ENCODE measurements around the gene CPNE8.

CPNE8 gene

DNA sequence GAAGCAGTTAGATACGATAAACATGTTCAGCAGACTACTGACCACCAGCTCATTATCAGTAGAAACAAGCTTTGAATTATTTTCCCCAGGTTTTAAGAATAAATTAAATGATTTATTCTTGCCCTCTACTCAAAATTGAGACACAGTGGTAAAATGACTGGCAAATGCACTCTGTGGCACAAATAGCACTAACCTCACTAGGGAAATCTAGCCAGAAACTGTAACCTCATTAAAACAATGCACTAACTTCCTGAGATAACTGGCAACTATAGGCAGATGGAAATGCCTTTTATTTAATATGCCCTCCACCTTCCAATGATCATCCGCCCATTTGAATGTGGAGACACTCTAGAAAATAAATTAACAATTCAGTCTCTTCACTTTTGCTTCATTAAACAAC is 33.2 kb downstream of the CPNE8 start:
- TF ChIP-seq CEBPB (IDR thresholded peaks at IDR 0.05) (no peak), TEAD4 (IDR thresholded peaks at IDR 0.05) (no peak), TAF1 (IDR thresholded peaks at IDR 0.05; ENCODE audit: low read depth) (no peak), RAD21 (IDR thresholded peaks at IDR 0.05; ENCODE audit: low read depth) (no peak)
- TF ChIP-seq, protein P1, sequence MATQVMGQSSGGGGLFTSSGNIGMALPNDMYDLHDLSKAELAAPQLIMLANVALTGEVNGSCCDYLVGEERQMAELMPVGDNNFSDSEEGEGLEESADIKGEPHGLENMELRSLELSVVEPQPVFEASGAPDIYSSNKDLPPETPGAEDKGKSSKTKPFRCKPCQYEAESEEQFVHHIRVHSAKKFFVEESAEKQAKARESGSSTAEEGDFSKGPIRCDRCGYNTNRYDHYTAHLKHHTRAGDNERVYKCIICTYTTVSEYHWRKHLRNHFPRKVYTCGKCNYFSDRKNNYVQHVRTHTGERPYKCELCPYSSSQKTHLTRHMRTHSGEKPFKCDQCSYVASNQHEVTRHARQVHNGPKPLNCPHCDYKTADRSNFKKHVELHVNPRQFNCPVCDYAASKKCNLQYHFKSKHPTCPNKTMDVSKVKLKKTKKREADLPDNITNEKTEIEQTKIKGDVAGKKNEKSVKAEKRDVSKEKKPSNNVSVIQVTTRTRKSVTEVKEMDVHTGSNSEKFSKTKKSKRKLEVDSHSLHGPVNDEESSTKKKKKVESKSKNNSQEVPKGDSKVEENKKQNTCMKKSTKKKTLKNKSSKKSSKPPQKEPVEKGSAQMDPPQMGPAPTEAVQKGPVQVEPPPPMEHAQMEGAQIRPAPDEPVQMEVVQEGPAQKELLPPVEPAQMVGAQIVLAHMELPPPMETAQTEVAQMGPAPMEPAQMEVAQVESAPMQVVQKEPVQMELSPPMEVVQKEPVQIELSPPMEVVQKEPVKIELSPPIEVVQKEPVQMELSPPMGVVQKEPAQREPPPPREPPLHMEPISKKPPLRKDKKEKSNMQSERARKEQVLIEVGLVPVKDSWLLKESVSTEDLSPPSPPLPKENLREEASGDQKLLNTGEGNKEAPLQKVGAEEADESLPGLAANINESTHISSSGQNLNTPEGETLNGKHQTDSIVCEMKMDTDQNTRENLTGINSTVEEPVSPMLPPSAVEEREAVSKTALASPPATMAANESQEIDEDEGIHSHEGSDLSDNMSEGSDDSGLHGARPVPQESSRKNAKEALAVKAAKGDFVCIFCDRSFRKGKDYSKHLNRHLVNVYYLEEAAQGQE (IDR thresholded peaks at IDR 0.05; ENCODE audit: low read depth): no peak

DNA sequence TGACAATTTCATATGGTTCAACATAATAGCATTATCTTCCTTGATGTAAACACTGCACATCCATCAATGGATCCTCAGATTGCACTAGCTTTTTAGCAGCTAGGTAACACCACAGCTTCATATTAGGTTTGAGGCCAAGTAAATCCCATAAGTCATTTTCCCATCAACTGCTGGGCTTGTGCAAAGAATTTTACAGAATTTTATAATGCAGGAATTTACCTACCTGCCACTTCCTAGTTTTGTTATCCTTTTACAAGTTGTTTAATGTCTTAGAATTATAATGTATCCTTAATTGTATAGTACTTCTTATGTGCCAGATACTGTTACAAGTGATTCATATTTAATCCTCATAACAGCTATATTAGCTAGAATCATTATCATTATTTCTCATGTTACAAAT is 36.4 kb downstream of the CPNE8 start:
- TF ChIP-seq YY1 (IDR thresholded peaks at IDR 0.05; ENCODE audit: low read depth): no peak
- TF ChIP-seq, protein P2, sequence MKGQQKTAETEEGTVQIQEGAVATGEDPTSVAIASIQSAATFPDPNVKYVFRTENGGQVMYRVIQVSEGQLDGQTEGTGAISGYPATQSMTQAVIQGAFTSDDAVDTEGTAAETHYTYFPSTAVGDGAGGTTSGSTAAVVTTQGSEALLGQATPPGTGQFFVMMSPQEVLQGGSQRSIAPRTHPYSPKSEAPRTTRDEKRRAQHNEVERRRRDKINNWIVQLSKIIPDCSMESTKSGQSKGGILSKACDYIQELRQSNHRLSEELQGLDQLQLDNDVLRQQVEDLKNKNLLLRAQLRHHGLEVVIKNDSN (IDR thresholded peaks at IDR 0.05): no peak
- TF ChIP-seq, protein P1 (IDR thresholded peaks at IDR 0.05; ENCODE audit: low read depth): no peak

DNA sequence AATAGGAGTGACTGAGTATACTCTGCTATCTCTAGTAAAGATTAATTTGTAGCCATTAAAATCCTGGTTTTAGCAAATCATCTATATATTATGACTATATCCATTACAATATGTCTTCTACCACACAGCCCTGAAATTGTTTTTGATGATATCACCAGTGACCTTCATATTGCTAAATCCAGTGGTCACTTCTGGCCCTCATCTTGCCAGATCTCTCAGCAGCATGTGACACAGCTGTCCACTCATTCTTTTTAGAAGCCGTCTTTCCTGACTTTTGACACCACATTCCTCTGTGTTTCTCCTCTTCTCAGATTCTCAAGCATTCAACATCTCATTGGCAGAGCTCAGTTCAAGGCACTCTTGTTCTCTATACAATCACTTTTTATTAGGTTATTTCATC is 54.9 kb downstream of the CPNE8 start:
- TF ChIP-seq, protein P1 (IDR thresholded peaks at IDR 0.05; ENCODE audit: low read depth): no peak
- no peak for TF ChIP-seq EGR1 (IDR thresholded peaks at IDR 0.05)
- no peak for TF ChIP-seq NFIC (IDR thresholded peaks at IDR 0.05)
- TF ChIP-seq CEBPB (IDR thresholded peaks at IDR 0.05): no peak
- TF ChIP-seq RAD21 (IDR thresholded peaks at IDR 0.05; ENCODE audit: low read depth): no peak
- TF ChIP-seq, protein P3, sequence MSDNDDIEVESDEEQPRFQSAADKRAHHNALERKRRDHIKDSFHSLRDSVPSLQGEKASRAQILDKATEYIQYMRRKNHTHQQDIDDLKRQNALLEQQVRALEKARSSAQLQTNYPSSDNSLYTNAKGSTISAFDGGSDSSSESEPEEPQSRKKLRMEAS (IDR thresholded peaks at IDR 0.05): no peak
- TF ChIP-seq TAF1 (IDR thresholded peaks at IDR 0.05; ENCODE audit: low read depth): no peak
- no peak for TF ChIP-seq EP300 (IDR thresholded peaks at IDR 0.05; ENCODE audit: borderline replicate concordance)
- TF ChIP-seq TEAD4 (IDR thresholded peaks at IDR 0.05): no peak
- no peak for TF ChIP-seq FOXM1 (IDR thresholded peaks at IDR 0.05; ENCODE audit: borderline replicate concordance, low read depth)
- TF ChIP-seq, protein P2 (IDR thresholded peaks at IDR 0.05): no peak
- TF ChIP-seq CREB1 (IDR thresholded peaks at IDR 0.05; ENCODE audit: low read depth): no peak
- no peak for TF ChIP-seq YY1 (IDR thresholded peaks at IDR 0.05; ENCODE audit: low read depth)
- TF ChIP-seq ZBTB7A (IDR thresholded peaks at IDR 0.05; ENCODE audit: low read depth): no peak
- no peak for TF ChIP-seq TCF12 (IDR thresholded peaks at IDR 0.05; ENCODE audit: low read depth)

DNA sequence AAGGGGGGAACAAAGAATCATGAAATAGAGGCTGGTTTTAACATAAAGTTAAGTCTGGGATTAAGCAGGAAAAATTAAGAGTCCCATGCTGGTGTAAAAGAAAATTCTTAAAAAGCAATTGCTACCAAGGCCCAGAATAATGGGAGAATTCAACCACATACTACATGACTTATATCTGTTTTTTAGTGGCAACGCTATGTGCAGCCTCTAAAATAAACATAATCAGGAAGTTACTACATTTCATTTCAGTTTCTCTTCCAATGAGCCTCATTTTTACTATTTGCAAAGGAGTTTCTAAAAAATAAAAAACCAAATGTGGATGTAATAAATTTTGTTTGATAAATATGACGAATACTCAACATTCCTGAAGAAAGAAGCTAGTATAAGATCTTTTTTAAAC is 58.1 kb downstream of the CPNE8 start:
- TF ChIP-seq, protein P2 (IDR thresholded peaks at IDR 0.05): no peak
- TF ChIP-seq YY1 (IDR thresholded peaks at IDR 0.05; ENCODE audit: low read depth): no peak
- no peak for TF ChIP-seq RAD21 (IDR thresholded peaks at IDR 0.05; ENCODE audit: low read depth)
- TF ChIP-seq FOXM1 (IDR thresholded peaks at IDR 0.05; ENCODE audit: borderline replicate concordance, low read depth): no peak
- TF ChIP-seq, protein P1 (IDR thresholded peaks at IDR 0.05; ENCODE audit: low read depth): no peak
- no peak for TF ChIP-seq EP300 (IDR thresholded peaks at IDR 0.05; ENCODE audit: borderline replicate concordance)
- TF ChIP-seq TCF12 (IDR thresholded peaks at IDR 0.05; ENCODE audit: low read depth): no peak
- TF ChIP-seq CEBPB (IDR thresholded peaks at IDR 0.05): no peak
- TF ChIP-seq EGR1 (IDR thresholded peaks at IDR 0.05): no peak

Measured in Ishikawa (cell line).